SK-N-SH (cell line): Measurements from ENCODE around the gene ADK.

Experiments used
- CTCF ChIP-seq: fragments of 200-600 bp; sonication (generic); IDR thresholded peaks from 2 replicates; pipeline ENCODE4 v1.6.1; 2017; ENCODE audit warnings: antibody characterized with exemption, mild to moderate bottlenecking, moderate library complexity
- ELF1 ChIP-seq: IDR thresholded peaks from 2 replicates; pipeline ENCODE4 v1.4.0; 2012
- PBX3 ChIP-seq: IDR thresholded peaks from 2 replicates; pipeline ENCODE4; 2012
- TAF1 ChIP-seq: IDR thresholded peaks from 2 replicates; pipeline ENCODE4 v1.6.1; 2012; ENCODE audit warnings: low read depth, mild to moderate bottlenecking, low read length, moderate library complexity, borderline replicate concordance

GRCh38 chr10:74381291-74381853 lies 230.4 kb downstream of the ADK start:
- TF ChIP-seq ELF1 (no peak), CTCF (no peak), TAF1 (no peak), PBX3 (no peak)
